BLaER1 treated with 17β-estradiol and CSF1 and Interleukin-3, amounts not matched to agents 10 nM and 100 nM (cell line): ENCODE data around the gene CLK2.

Source experiments
- H3K27ac ChIP-seq, 11 experiments: shearing (Covaris generic); formaldehyde crosslinking; 2 replicates each; pipeline ENCODE4 v1.8.1; 2022
- H3K27me3 ChIP-seq, 11 experiments: shearing (Covaris generic); formaldehyde crosslinking; 2 replicates each; pipeline ENCODE4 v1.8.1; 2022
- H3K36me3 ChIP-seq, 11 experiments: shearing (Covaris generic); formaldehyde crosslinking; 2 replicates each; pipeline ENCODE4 v1.8.1; 2022
- H3K4me1 ChIP-seq, 10 experiments: shearing (Covaris generic); formaldehyde crosslinking; 2 replicates each; pipeline ENCODE4 v1.8.1; 2022
- H3K4me2 ChIP-seq, 11 experiments: shearing (Covaris generic); formaldehyde crosslinking; 2 replicates each; pipeline ENCODE4 v1.8.1; 2022
- H3K4me3 ChIP-seq, 10 experiments: shearing (Covaris generic); formaldehyde crosslinking; 2 replicates each; pipeline ENCODE4 v1.8.1; 2022
- H3K9ac ChIP-seq, 11 experiments: shearing (Covaris generic); formaldehyde crosslinking; 2 replicates each; pipeline ENCODE4 v1.8.1; 2022
- H3K9me3 ChIP-seq, 11 experiments: shearing (Covaris generic); formaldehyde crosslinking; replicated peaks in 1 of 11; 2 replicates each; pipeline ENCODE4 v1.8.1; 2022
- H4K20me1 ChIP-seq, 11 experiments: shearing (Covaris generic); formaldehyde crosslinking; 2 replicates each; pipeline ENCODE4 v1.8.1; 2022
- Cebpa-rat ChIP-seq, 11 experiments: shearing (Covaris generic); IDR thresholded peaks; 2 replicates each; pipeline ENCODE4 v1.8.1; 2022

The CLK2 gene

GRCh38 chr1:155273343-155274245 is at the start of gene CLK2:
TSS of gene CLK2 (minus strand) at chr1:155273504. CDS start at chr1:155270977, 2,527 bp downstream.
- Histone ChIP-seq H3K9me3 (no peaks in the 10 kb centered on the region), H4K20me1 (peaks cover 22 to 42% (median 34%) of the 10 kb centered on the region in 11 experiments; a peak in 19 of 22 replicates), H3K9ac (peak within 1 kb of the TSS; percentile 85 to 92 (median 88)), H3K4me3 (peak within 1 kb of the TSS; percentile 70 to 87 (median 77)), H3K36me3 (peaks cover 26 to 36% (median 32%) of the 10 kb centered on the region in 11 experiments), H3K27me3 (no peaks in the 10 kb centered on the region), H3K4me1 (peaks cover 26 to 45% (median 41%) of the 10 kb centered on the region in 10 experiments), H3K27ac (peak within 1 kb of the TSS; percentile 75 to 93 (median 83)), H3K4me2 (peak within 1 kb of the TSS; percentile 86 to 98 (median 95))
- no peak for TF ChIP-seq Cebpa-rat (IDR thresholded peaks at IDR 0.05)

GRCh38 chr1:155322571-155322952 is 49.3 kb upstream of the CLK2 start:
- Histone ChIP-seq H3K27ac (peak overlapping the region in 6 of 11 experiments; percentile 6 to 88 (median 56); a peak in 9 of 22 replicates), H3K4me1 (peaks cover 58 to 73% (median 67%) of the 10 kb centered on the region in 10 experiments), H3K9me3 (no peaks in the 10 kb centered on the region), H3K4me3 (peak overlapping the region; percentile 75 to 94 (median 83)), H3K27me3 (no peaks in the 10 kb centered on the region), H3K36me3 (peaks cover 1 to 46% (median 34%) of the 10 kb centered on the region in 11 experiments; a peak in 21 of 22 replicates), H3K9ac (peak overlapping the region; percentile 70 to 87 (median 85); a peak in 21 of 22 replicates), H3K4me2 (peak overlapping the region; percentile 85 to 99 (median 95)), H4K20me1 (peaks cover 0 to 78% (median 61%) of the 10 kb centered on the region in 11 experiments; a peak in 21 of 22 replicates)
- TF ChIP-seq Cebpa-rat (IDR thresholded peaks at IDR 0.05), result no peak

- H3K36me3 ChIP-seq, result peaks cover 0 to 44% (median 36%) of the 10 kb centered on the region in 11 experiments; a peak in 21 of 22 replicates
- H3K27ac ChIP-seq, result peak overlapping the region in 1 of 11 experiments; percentile 88; a peak in 1 of 22 replicates
- peaks cover 51 to 67% (median 64%) of the 10 kb centered on the region in 10 experiments for H3K4me1 ChIP-seq
- no peak for TF ChIP-seq Cebpa-rat (IDR thresholded peaks at IDR 0.05)
- H3K9me3 ChIP-seq, result no peaks in the 10 kb centered on the region
- no peaks in the 10 kb centered on the region for H3K27me3 ChIP-seq
- H3K4me2 ChIP-seq, result peak overlapping the region; percentile 85 to 99 (median 95)
- peak overlapping the region; percentile 75 to 94 (median 83); a peak in 19 of 20 replicates for H3K4me3 ChIP-seq
- H4K20me1 ChIP-seq, result peaks cover 0 to 75% (median 58%) of the 10 kb centered on the region in 11 experiments; a peak in 21 of 22 replicates
- H3K9ac ChIP-seq, result peak overlapping the region; percentile 70 to 87 (median 85); a peak in 21 of 22 replicates
These were observed 48.6 kb upstream of the CLK2 start for GRCh38 chr1:155321639-155322503.

GRCh38 chr1:155320661-155321617 is 47.6 kb upstream of the CLK2 start, which contains the start of gene RUSC1:
TSS of gene RUSC1 (plus strand) at chr1:155320894. CDS start at chr1:155321774, 880 bp downstream.
- Histone ChIP-seq H3K4me1 (peaks cover 41 to 59% (median 54%) of the 10 kb centered on the region in 10 experiments), H3K4me2 (peak within 1 kb of the TSS; percentile 85 to 99 (median 95)), H3K9ac (peak within 1 kb of the TSS; percentile 1 to 87 (median 84); a peak in 16 of 22 replicates), H4K20me1 (peaks cover 0 to 68% (median 48%) of the 10 kb centered on the region in 11 experiments; a peak in 20 of 22 replicates), H3K27me3 (no peaks in the 10 kb centered on the region), H3K36me3 (peaks cover 0 to 49% (median 42%) of the 10 kb centered on the region in 11 experiments; a peak in 21 of 22 replicates), H3K9me3 (no peaks in the 10 kb centered on the region), H3K4me3 (peak within 1 kb of the TSS; percentile 31 to 60 (median 44)), H3K27ac (no peak within 1 kb of the TSS)
- TF ChIP-seq Cebpa-rat (IDR thresholded peaks at IDR 0.05), result no peak

GRCh38 chr1:155320252-155320651 is 46.9 kb upstream of the CLK2 start:
- Histone ChIP-seq H3K9ac (peak overlapping the region in 8 of 11 experiments; percentile 13 to 86 (median 49); a peak in 8 of 22 replicates), H3K4me3 (peak overlapping the region; percentile 31 to 60 (median 44); a peak in 13 of 20 replicates), H4K20me1 (peaks cover 0 to 61% (median 41%) of the 10 kb centered on the region in 11 experiments; a peak in 20 of 22 replicates), H3K9me3 (no peaks in the 10 kb centered on the region), H3K4me2 (peak overlapping the region; percentile 85 to 99 (median 95)), H3K27ac (no peak overlapping the region), H3K4me1 (peaks cover 34 to 52% (median 48%) of the 10 kb centered on the region in 10 experiments), H3K36me3 (peaks cover 1 to 55% (median 47%) of the 10 kb centered on the region in 11 experiments; a peak in 21 of 22 replicates), H3K27me3 (no peaks in the 10 kb centered on the region)
- no peak for TF ChIP-seq Cebpa-rat (IDR thresholded peaks at IDR 0.05)

- H3K9ac ChIP-seq, result peak overlapping the region in 3 of 11 experiments; percentile 5 to 31 (median 27); a peak in 3 of 22 replicates
- peaks cover 8 to 62% (median 54%) of the 10 kb centered on the region in 11 experiments for H3K36me3 ChIP-seq
These were observed 46.2 kb upstream of the CLK2 start for GRCh38 chr1:155319536-155319935.

GRCh38 chr1:155318082-155318481 is 44.8 kb upstream of the CLK2 start:
- H3K9me3 ChIP-seq, result no peaks in the 10 kb centered on the region
- no peak overlapping the region for H3K27ac ChIP-seq
- peaks cover 18 to 77% (median 68%) of the 10 kb centered on the region in 11 experiments for H3K36me3 ChIP-seq
- peaks cover 0 to 79% (median 41%) of the 10 kb centered on the region in 11 experiments; a peak in 20 of 22 replicates for H4K20me1 ChIP-seq
- H3K4me1 ChIP-seq, result peaks cover 33 to 49% (median 42%) of the 10 kb centered on the region in 10 experiments
- H3K9ac ChIP-seq, result peak overlapping the region in 1 of 11 experiments; percentile 6; a peak in 1 of 22 replicates
- H3K27me3 ChIP-seq, result no peaks in the 10 kb centered on the region
- H3K4me2 ChIP-seq, result no peak overlapping the region
- TF ChIP-seq Cebpa-rat (IDR thresholded peaks at IDR 0.05), result no peak
- no peak overlapping the region for H3K4me3 ChIP-seq

More at GRCh38 chr1:155319536-155319935, 46.2 kb upstream of the CLK2 start:
- H3K27me3 ChIP-seq, result no peaks in the 10 kb centered on the region
- H3K4me1 ChIP-seq, result peaks cover 33 to 49% (median 42%) of the 10 kb centered on the region in 10 experiments
- no peak overlapping the region for H3K4me3 ChIP-seq
- H3K4me2 ChIP-seq, result peak overlapping the region in 10 of 11 experiments; percentile 0 to 99 (median 88); a peak in 13 of 22 replicates
- H3K9me3 ChIP-seq, result no peaks in the 10 kb centered on the region
- peaks cover 0 to 66% (median 37%) of the 10 kb centered on the region in 11 experiments; a peak in 20 of 22 replicates for H4K20me1 ChIP-seq
- no peak for TF ChIP-seq Cebpa-rat (IDR thresholded peaks at IDR 0.05)
- no peak overlapping the region for H3K27ac ChIP-seq
